ENCODE results near the gene SMU1.
"Not testable (repeated sequence)": the region's sequence is repeated elsewhere in the genome, so short reads cannot be mapped to it uniquely, and the experiment has no call there.

Gene SMU1

GRCh38 chr9:33105504-33105903 lies 29.0 kb upstream of the SMU1 start:
- no peak for DNase-seq (ENCODE audit: low spot score)

GRCh38 chr9:33104401-33104800 lies 27.9 kb upstream of the SMU1 start:
- DNase-seq (ENCODE audit: low spot score), result no peak

- no peak for DNase-seq (ENCODE audit: low spot score)
These were observed 27.2 kb upstream of the SMU1 start for GRCh38 chr9:33103501-33104281.

GRCh38 chr9:33102551-33103210 lies 26.2 kb upstream of the SMU1 start:
- DNase-seq (ENCODE audit: low spot score), result no peak

- peak; percentile 30 for DNase-seq (ENCODE audit: low spot score)
These were observed 24.9 kb upstream of the SMU1 start for GRCh38 chr9:33101104-33101951.

GRCh38 chr9:33099754-33100153 lies 23.3 kb upstream of the SMU1 start:
- DNase-seq (ENCODE audit: low spot score), result no peak

- DNase-seq (ENCODE audit: low spot score), result no peak
These were observed 20.7 kb upstream of the SMU1 start for GRCh38 chr9:33097192-33097591.

- DNase-seq (ENCODE audit: low spot score), result no peak
These were observed 16.2 kb upstream of the SMU1 start for GRCh38 chr9:33092634-33093033.

- not testable (repeated sequence) for DNase-seq (ENCODE audit: low spot score)
These were observed 9.2 kb upstream of the SMU1 start for GRCh38 chr9:33085672-33086071.

- peak; percentile 49 for DNase-seq (ENCODE audit: low spot score)
These were observed 6.3 kb upstream of the SMU1 start for GRCh38 chr9:33082538-33083326.

GRCh38 chr9:33082128-33082527 lies 5.7 kb upstream of the SMU1 start:
- no peak for DNase-seq (ENCODE audit: low spot score)

- peak; percentile 91 for DNase-seq (ENCODE audit: low spot score)
These were observed 4.8 kb upstream of the SMU1 start for GRCh38 chr9:33081128-33081851.

GRCh38 chr9:33080534-33080933 lies 4.1 kb upstream of the SMU1 start:
- no peak for DNase-seq (ENCODE audit: low spot score)

- DNase-seq (ENCODE audit: low spot score), result no peak
These were observed 7.5 kb downstream of the SMU1 start for GRCh38 chr9:33068991-33069390.

- peak; percentile 31 for DNase-seq (ENCODE audit: low spot score)
These were observed 11.1 kb downstream of the SMU1 start for GRCh38 chr9:33065157-33066076.

- DNase-seq (ENCODE audit: low spot score), result no peak
These were observed 25.3 kb downstream of the SMU1 start for GRCh38 chr9:33051144-33051543.

- no peak for DNase-seq (ENCODE audit: low spot score)
These were observed 26.7 kb downstream of the SMU1 start for GRCh38 chr9:33049680-33050361.

- DNase-seq (ENCODE audit: low spot score), result no peak
These were observed 28.4 kb downstream of the SMU1 start for GRCh38 chr9:33048054-33048465.

GRCh38 chr9:33046061-33046460 lies 30.4 kb downstream of the SMU1 start:
- DNase-seq (ENCODE audit: low spot score), result no peak
